Measurements from ENCODE around the gene TAS2R38. TPM values are rescaled to one million over a fixed set of nuclear protein-coding genes. Genes with fewer than 3 reads are reported as not detected.

Gene TAS2R38
- total RNA-seq, 4 donors from 2014 or later: not detected

DNA sequence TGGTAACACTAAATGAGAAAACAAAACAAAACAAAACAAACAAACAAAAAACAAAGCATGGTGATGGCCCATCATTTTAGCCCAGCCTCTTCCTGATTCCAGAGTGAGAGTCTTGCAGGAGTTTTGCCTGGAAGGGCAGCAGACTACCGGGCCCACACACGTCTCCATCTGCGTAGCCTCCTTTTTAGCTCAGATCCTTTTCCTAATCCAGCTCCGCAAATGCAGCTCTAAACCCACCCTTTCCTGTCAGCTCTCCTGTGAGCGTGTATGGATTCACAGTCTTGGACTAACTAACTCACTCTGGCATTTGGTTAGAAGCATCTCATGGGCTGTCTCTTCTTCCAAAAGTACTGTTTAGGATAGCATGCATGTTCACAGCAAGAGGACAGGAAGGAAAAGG lies 43.4 kb downstream of the TAS2R38 start:
- Histone ChIP-seq H3K4me1 (no peaks in the 10 kb centered on the region), H3K36me3 (no peaks in the 10 kb centered on the region), H3K27me3 (no peaks in the 10 kb centered on the region), H3K4me3 (no peak overlapping the region), H3K9me3 (peaks cover 0 to 14% (median 0%) of the 10 kb centered on the region in 4 donors), H3K27ac (no peak overlapping the region)
- no peak for DNase-seq (ENCODE audit: low spot score in 2 of 2)
- WGBS, 2 donors: 77 to 79% methylated on average over 5 of the region's 5 CpGs
- no peak for TF ChIP-seq POLR2A (IDR thresholded peaks at IDR 0.05)
- TF ChIP-seq EP300 (IDR thresholded peaks at IDR 0.05): no peak
- TF ChIP-seq, protein P1, sequence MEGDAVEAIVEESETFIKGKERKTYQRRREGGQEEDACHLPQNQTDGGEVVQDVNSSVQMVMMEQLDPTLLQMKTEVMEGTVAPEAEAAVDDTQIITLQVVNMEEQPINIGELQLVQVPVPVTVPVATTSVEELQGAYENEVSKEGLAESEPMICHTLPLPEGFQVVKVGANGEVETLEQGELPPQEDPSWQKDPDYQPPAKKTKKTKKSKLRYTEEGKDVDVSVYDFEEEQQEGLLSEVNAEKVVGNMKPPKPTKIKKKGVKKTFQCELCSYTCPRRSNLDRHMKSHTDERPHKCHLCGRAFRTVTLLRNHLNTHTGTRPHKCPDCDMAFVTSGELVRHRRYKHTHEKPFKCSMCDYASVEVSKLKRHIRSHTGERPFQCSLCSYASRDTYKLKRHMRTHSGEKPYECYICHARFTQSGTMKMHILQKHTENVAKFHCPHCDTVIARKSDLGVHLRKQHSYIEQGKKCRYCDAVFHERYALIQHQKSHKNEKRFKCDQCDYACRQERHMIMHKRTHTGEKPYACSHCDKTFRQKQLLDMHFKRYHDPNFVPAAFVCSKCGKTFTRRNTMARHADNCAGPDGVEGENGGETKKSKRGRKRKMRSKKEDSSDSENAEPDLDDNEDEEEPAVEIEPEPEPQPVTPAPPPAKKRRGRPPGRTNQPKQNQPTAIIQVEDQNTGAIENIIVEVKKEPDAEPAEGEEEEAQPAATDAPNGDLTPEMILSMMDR (IDR thresholded peaks at IDR 0.05): no peak

GRCh38 chr7:141928845-141929195 lies 44.8 kb downstream of the TAS2R38 start:
- H3K4me1 ChIP-seq: no peaks in the 10 kb centered on the region
- H3K27ac ChIP-seq: no peak overlapping the region
- no peaks in the 10 kb centered on the region for H3K27me3 ChIP-seq
- H3K9me3 ChIP-seq: peaks cover 0 to 16% (median 0%) of the 10 kb centered on the region in 4 donors
- 82 to 83% methylated on average over 3 of the region's 3 CpGs for WGBS, 2 donors
- H3K4me3 ChIP-seq: no peak overlapping the region
- H3K36me3 ChIP-seq: no peaks in the 10 kb centered on the region
- no peak for DNase-seq (ENCODE audit: low spot score in 2 of 2)
- TF ChIP-seq EP300 (IDR thresholded peaks at IDR 0.05) (no peak), POLR2A (IDR thresholded peaks at IDR 0.05) (no peak)
- TF ChIP-seq, protein P1 (IDR thresholded peaks at IDR 0.05): no peak

DNA sequence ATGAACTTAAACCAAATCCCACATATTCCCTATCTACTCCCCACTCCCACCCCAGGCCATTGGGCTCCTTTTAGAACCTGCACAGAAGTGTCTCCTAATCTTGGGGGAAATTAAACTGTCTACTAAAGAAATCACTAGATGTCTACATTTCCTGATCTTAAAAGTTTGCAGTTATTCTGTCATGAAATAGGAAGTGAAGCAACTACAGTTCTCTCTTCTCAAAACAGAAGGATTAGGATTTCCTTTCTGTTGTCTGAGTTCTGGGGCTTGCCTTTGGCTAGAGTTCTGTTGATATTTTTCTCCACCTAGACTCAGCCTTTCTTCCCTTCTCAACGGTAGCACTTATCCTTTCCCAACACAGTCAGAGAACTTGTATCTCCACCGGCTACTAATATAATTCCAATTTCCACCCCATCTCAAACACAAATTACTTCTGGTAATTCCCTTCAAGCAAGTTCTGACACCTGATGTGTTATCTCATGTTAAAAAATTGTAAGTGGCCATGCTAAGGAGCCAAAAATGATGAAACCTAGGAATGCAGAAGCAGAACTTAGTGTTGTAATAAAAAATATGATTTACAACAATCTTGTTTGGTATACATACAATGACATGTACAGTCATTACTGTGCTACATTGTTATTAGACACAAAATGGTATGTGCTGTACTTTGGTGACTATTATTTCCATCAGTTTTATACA lies 45.3 kb downstream of the TAS2R38 start:
- Histone ChIP-seq H3K9me3 (peaks cover 0 to 13% (median 0%) of the 10 kb centered on the region in 4 donors), H3K27ac (no peak overlapping the region), H3K4me3 (no peak overlapping the region), H3K36me3 (no peaks in the 10 kb centered on the region), H3K27me3 (no peaks in the 10 kb centered on the region), H3K4me1 (no peaks in the 10 kb centered on the region)
- WGBS, 2 donors: 75 to 78% methylated on average over 2 of the region's 2 CpGs
- DNase-seq (ENCODE audit: low spot score in 2 of 2): no peak
- TF ChIP-seq EP300 (IDR thresholded peaks at IDR 0.05) (no peak), POLR2A (IDR thresholded peaks at IDR 0.05) (no peak)
- TF ChIP-seq, protein P1 (IDR thresholded peaks at IDR 0.05): no peak

Other genes with a start within 250 kb of the TAS2R38 start
- 10 to 100 TPM; 77.9 to 96.3 (median 87.0) TPM for gene SSBP1, start 235.4 kb downstream of the TAS2R38 start, total RNA-seq
- 1 to 10 TPM; 3.1 to 5.9 (median 4.4) TPM for gene TAS2R3, start 209.7 kb downstream of the TAS2R38 start, total RNA-seq
- gene TAS2R4, start 197.1 kb downstream of the TAS2R38 start, total RNA-seq: 1 to 10 TPM; 1.5 to 7.3 (median 4.5) TPM
- gene TAS2R5, start 183.6 kb downstream of the TAS2R38 start, total RNA-seq: 1 to 10 TPM; 1.8 to 9.0 (median 5.2) TPM
- not detected for gene PRSS37, start 132.3 kb downstream of the TAS2R38 start, total RNA-seq
- under 1 TPM in 1 of 4 donors, not detected in 3; 0.59 TPM for gene OR9A4, start 57.4 kb downstream of the TAS2R38 start, total RNA-seq
- gene CLEC5A, start 26.8 kb downstream of the TAS2R38 start, total RNA-seq: 10 to 100 TPM in 1 of 4 donors, 1 to 10 TPM in 3; 3.0 to 13.1 (median 3.7) TPM
- gene MGAM, start 22.1 kb upstream of the TAS2R38 start, total RNA-seq: under 1 TPM; 0.20 to 0.30 (median 0.21) TPM
- 1 to 10 TPM in 3 of 4 donors, under 1 TPM in 1; under 0.01 to 7.3 (median 2.3) TPM for gene MGAM2, start 137.9 kb upstream of the TAS2R38 start, total RNA-seq